Gastroesophageal sphincter (tissue), 4 donors: ENCODE measurements around the gene PTPRS. TPM values are rescaled to one million over a fixed set of nuclear protein-coding genes. Genes with fewer than 3 reads are reported as not detected.

ENCODE experiments used
- ATAC-seq: fragments of 150-250 bp; one replicate; pipeline ENCODE4 v1.9.1; 2016; ENCODE audit warnings: mild to moderate bottlenecking, moderate library complexity
- H3K27ac ChIP-seq, 4 donors: fragments of 200-600 bp; sonication (generic) in 3 of 4; 1 replicate in 3 of 4; 2 replicates in 1 of 4; pipeline ENCODE4 v1.5.1; 2016 to 2019
- H3K27me3 ChIP-seq: fragments of 200-600 bp; sonication (generic); one replicate; pipeline ENCODE4 v1.5.1; 2019
- H3K36me3 ChIP-seq, 2 donors: fragments of 200-600 bp; sonication (generic); one replicate each; pipeline ENCODE4 v1.5.1; 2019; ENCODE audit warnings: control low read depth in 1 of 2
- H3K4me1 ChIP-seq, 3 donors: fragments of 200-600 bp; sonication (generic); 1 replicate in 2 of 3; 2 replicates in 1 of 3; pipeline ENCODE4 v1.5.1; 2016 to 2019; ENCODE audit warnings: control low read depth in 2 of 3
- H3K4me3 ChIP-seq, 2 donors: fragments of 200-600 bp; sonication (generic); one replicate each; pipeline ENCODE4 v1.5.1; 2019; ENCODE audit warnings: mild to moderate bottlenecking in 1 of 2, moderate library complexity in 1 of 2
- H3K9me3 ChIP-seq, 3 donors: fragments of 200-600 bp; sonication (generic); one replicate each; pipeline ENCODE4 v1.5.1; 2017 to 2019; ENCODE audit warnings: control low read depth in 2 of 3
- CTCF ChIP-seq, 4 experiments: fragments of 200-600 bp in 2 of 4; fragments of 450-650 bp in 2 of 4; sonication (generic) in 1 of 4; IDR thresholded peaks; one replicate each; pipeline ENCODE4 v1.5.1; 2017 to 2019; ENCODE audit warnings: antibody characterized with exemption in 4 of 4, mild to moderate bottlenecking in 2 of 4, moderate library complexity in 2 of 4
- EP300 ChIP-seq: sonication (generic); formaldehyde crosslinking; IDR thresholded peaks from one replicate; pipeline ENCODE4 v1.6.1; 2017; ENCODE audit warnings: antibody characterized with exemption, mild to moderate bottlenecking
- POLR2A ChIP-seq, 2 donors: fragments of 450-650 bp; IDR thresholded peaks; one replicate each; pipeline ENCODE4 v1.6.1; 2017; ENCODE audit warnings: antibody characterized with exemption in 2 of 2, mild to moderate bottlenecking in 2 of 2, moderate library complexity in 1 of 2
- POLR2AphosphoS5 ChIP-seq: sonication (generic); formaldehyde crosslinking; IDR thresholded peaks from one replicate; pipeline ENCODE4 v1.6.1; 2017; ENCODE audit warnings: antibody characterized with exemption
- WGBS, 2 donors: methylation state at CpG; one replicate each; pipeline ENCODE4 v1.1.5; 2018; ENCODE audit warnings: low coverage in 1 of 2; 5-methylcytosine and 5-hydroxymethylcytosine counted together
- total RNA-seq, 4 donors: library from RNA; depleted of rRNA; stranded (reverse); fragments of >200 nt; gene quantifications; one replicate each; pipeline ENCODE4 v1.1.0, GENCODE V29; 2016

Gene PTPRS
- total RNA-seq, 4 donors from 2014 or later = 142 to 244 (median 223) TPM

- H3K27ac ChIP-seq = no peak overlapping the region
- no peak for ATAC-seq
- no peak overlapping the region for H3K4me3 ChIP-seq
- no peaks in the 10 kb centered on the region for H3K9me3 ChIP-seq
- 73% methylated on average over 2 of the region's 2 CpGs; no CpG with 5 or more reads in 1 of the 2 donors for WGBS, 2 donors
- H3K36me3 ChIP-seq = no peaks in the 10 kb centered on the region
- no peak for TF ChIP-seq EP300
- no peaks in the 10 kb centered on the region for H3K4me1 ChIP-seq
- H3K27me3 ChIP-seq = peaks cover 62% of the 10 kb centered on the region
Observed at GRCh38 chr19:5351731-5352228, 11.2 kb upstream of the PTPRS start.

GRCh38 chr19:5349041-5349440 is 8.4 kb upstream of the PTPRS start:
- Histone ChIP-seq H3K27ac (no peak overlapping the region), H3K27me3 (peaks cover 36% of the 10 kb centered on the region), H3K4me3 (no peak overlapping the region), H3K9me3 (no peaks in the 10 kb centered on the region), H3K36me3 (no peaks in the 10 kb centered on the region), H3K4me1 (no peaks in the 10 kb centered on the region)
- no CpG with 5 or more reads among the region's 3 CpGs for WGBS, 2 donors
- TF ChIP-seq EP300 (no peak), POLR2A (IDR thresholded peaks at IDR 0.05) (no peak), CTCF (IDR thresholded peaks at IDR 0.05) (no peak), POLR2AphosphoS5 (no peak)
- no peak for ATAC-seq

- H3K4me1 ChIP-seq = peaks cover 0 to 4% (median 0%) of the 10 kb centered on the region in 3 donors
- 23% methylated on average over 6 of the region's 6 CpGs; no CpG with 5 or more reads in 1 of the 2 donors for WGBS, 2 donors
- ATAC-seq = no peak
- H3K27me3 ChIP-seq = peaks cover 6% of the 10 kb centered on the region
- H3K27ac ChIP-seq = no peak overlapping the region
- no peak overlapping the region for H3K4me3 ChIP-seq
- no peaks in the 10 kb centered on the region for H3K9me3 ChIP-seq
- TF ChIP-seq EP300 = no peak
- TF ChIP-seq CTCF (IDR thresholded peaks at IDR 0.05) = no peak
- TF ChIP-seq POLR2AphosphoS5 = no peak
- TF ChIP-seq POLR2A (IDR thresholded peaks at IDR 0.05) = no peak
- no peaks in the 10 kb centered on the region for H3K36me3 ChIP-seq
Observed at GRCh38 chr19:5345895-5346386, 5.3 kb upstream of the PTPRS start.

GRCh38 chr19:5343848-5344247 is 3.2 kb upstream of the PTPRS start:
- peaks cover 4 to 24% (median 11%) of the 10 kb centered on the region in 3 donors for H3K4me1 ChIP-seq
- ATAC-seq = no peak
- no peak overlapping the region for H3K27ac ChIP-seq
- TF ChIP-seq EP300 (no peak), CTCF (IDR thresholded peaks at IDR 0.05) (no peak), POLR2AphosphoS5 (no peak), POLR2A (IDR thresholded peaks at IDR 0.05) (no peak)
- peaks cover 19% of the 10 kb centered on the region for H3K27me3 ChIP-seq
- H3K36me3 ChIP-seq = no peaks in the 10 kb centered on the region
- WGBS, 2 donors = 41 to 43% methylated on average over 5 to 8 of the region's 9 CpGs
- H3K9me3 ChIP-seq = no peaks in the 10 kb centered on the region
- H3K4me3 ChIP-seq = no peak overlapping the region

GRCh38 chr19:5342573-5343201 is 2.1 kb upstream of the PTPRS start:
- Histone ChIP-seq H3K9me3 (no peaks in the 10 kb centered on the region), H3K4me1 (peaks cover 4 to 31% (median 13%) of the 10 kb centered on the region in 3 donors), H3K27me3 (peaks cover 28% of the 10 kb centered on the region), H3K27ac (no peak overlapping the region), H3K4me3 (no peak overlapping the region), H3K36me3 (no peaks in the 10 kb centered on the region)
- TF ChIP-seq POLR2AphosphoS5 (no peak), CTCF (IDR thresholded peaks at IDR 0.05) (no peak)
- 57 to 62% methylated on average over 10 to 11 of the region's 12 CpGs for WGBS, 2 donors
- ATAC-seq = no peak
